Measurements from ENCODE around the gene INSIG1.

INSIG1 gene

DNA sequence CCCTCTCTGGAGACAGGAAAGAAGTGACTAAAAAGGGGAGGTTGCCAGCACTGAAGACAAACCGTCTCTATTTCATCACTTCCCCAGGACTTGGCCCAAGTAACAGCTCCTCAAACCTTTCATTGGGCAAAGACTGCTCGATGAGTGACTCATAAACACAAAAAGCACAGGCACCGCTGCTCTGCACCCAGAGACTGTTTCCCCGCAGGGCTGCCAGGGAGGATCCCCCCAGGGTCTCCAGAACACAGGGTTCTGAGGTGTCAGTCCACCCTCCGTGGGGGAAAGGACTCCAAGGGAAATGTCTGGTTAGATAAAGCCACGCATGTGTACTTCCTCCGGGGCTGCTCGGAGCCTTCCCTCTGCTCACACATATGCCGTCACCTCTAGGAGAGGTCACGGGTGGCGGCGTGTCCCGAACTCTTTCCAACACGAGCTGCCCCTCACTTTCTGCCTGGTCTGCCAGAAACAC is 59.9 kb downstream of the INSIG1 start:
- H3K4me3 ChIP-seq (ENCODE audit: low read depth, low read length), result no peak overlapping the region
- TF ChIP-seq, protein P1, sequence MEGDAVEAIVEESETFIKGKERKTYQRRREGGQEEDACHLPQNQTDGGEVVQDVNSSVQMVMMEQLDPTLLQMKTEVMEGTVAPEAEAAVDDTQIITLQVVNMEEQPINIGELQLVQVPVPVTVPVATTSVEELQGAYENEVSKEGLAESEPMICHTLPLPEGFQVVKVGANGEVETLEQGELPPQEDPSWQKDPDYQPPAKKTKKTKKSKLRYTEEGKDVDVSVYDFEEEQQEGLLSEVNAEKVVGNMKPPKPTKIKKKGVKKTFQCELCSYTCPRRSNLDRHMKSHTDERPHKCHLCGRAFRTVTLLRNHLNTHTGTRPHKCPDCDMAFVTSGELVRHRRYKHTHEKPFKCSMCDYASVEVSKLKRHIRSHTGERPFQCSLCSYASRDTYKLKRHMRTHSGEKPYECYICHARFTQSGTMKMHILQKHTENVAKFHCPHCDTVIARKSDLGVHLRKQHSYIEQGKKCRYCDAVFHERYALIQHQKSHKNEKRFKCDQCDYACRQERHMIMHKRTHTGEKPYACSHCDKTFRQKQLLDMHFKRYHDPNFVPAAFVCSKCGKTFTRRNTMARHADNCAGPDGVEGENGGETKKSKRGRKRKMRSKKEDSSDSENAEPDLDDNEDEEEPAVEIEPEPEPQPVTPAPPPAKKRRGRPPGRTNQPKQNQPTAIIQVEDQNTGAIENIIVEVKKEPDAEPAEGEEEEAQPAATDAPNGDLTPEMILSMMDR (IDR thresholded peaks at IDR 0.05; ENCODE audit: insufficient read depth, low read length, missing control alignments), result no peak
- ChIA-PET CTCF (interaction anchor here (1.0 to 3.9 kb wide), 6 partner anchors 12 to 444 kb away, joined by 3 to 28 read pairs (median 4); no protein-coding TSS in a partner anchor), POLR2A (no interaction called here)
- DNase-seq (ENCODE audit: low read depth, low spot score), result no peak

DNA sequence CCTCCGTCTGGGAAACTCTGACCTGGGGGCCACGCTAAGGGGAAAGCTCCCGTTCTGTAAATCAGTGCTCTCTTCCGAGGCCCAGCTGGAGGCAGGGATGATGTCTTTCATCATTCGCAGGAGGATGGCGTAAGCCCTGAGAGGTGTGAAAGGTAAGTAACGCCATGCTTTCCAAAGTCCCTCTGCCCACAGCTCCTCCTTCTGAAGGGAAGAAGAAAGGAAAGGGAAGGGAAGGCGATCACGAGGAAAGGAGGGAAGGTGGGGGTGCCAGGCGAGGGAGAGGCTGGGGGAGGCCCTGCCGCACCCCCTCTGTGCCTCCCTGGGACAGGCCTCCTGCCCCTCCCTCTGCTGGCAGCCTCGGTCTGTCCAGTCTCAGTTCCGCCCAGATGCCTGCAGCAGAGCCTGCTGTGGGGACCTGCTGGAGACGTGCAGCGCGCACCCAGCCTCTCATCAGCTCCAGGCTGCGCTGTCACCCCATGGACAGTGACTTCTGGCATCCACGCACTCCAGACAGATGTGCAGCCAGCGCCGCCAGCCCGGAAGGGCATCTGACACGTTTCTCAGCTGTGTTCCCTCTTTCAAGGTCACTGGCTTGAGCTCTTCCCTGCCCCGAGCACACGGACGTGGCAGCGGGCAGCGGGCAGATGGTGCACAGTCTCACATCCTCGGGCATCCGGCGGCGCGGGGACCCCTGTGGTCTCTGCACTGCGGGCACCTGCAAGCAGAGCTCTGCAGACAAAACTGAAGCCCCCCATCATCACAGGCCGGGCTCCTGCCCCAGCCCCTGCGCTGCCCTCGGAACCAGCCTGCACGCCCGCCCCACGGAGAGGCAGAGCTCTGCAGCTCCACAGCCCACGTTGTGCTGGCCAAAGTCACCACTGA is 60.6 kb downstream of the INSIG1 start:
- CTCF ChIA-PET, result interaction anchor here (1.0 to 3.9 kb wide), 5 partner anchors 11 to 431 kb away, joined by 3 to 28 read pairs (median 4); no protein-coding TSS in a partner anchor
- H3K4me3 ChIP-seq (ENCODE audit: low read depth, low read length), result no peak overlapping the region
- POLR2A ChIA-PET, result no interaction called here
- no peak for DNase-seq (ENCODE audit: low read depth, low spot score)
- TF ChIP-seq, protein P1 (IDR thresholded peaks at IDR 0.05; ENCODE audit: insufficient read depth, low read length, missing control alignments), result no peak

DNA sequence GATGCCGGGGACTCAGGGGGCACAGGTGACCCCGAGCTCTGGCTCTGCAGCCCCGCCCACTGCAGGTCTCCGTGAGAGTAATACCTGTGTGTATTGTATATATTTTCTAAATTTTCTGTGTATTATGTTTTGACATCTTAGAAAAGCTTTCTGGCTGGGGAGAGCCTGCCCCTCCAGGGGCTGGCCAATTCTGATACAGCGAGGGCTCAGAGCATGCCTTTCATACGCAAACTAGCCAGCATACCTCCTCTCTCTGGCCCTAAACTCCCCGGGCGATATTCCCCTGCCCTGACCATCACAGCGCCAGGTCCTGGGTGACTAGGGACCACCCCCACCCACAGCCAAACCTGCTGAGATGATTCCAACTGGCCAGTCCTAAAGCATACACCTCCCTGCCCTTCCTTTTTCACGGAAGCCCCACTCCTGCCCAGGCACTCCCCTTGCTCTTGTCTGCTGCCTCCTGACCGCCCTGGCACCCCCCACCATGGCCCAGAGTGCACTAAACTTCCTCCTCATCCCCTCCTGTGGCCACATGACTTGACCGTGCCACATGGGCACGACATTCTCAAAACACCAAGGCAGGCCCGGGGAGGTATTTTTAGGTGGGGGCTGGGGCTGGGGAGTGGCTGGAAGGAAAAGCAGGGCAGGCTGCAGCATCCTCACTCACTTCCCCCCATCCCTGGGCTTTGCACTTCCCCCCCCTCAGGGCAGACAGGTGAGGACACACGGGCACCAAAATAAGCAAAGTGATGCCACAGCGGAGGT is 61.5 kb downstream of the INSIG1 start:
- TF ChIP-seq, protein P1 (IDR thresholded peaks at IDR 0.05; ENCODE audit: insufficient read depth, low read length, missing control alignments), result no peak
- ChIA-PET POLR2A (no interaction called here), CTCF (interaction anchor here (2.0 to 3.9 kb wide), 2 partner anchors 14 to 432 kb away, joined by 7 to 24 read pairs; no protein-coding TSS in a partner anchor)

More for the DNA sequence above, 61.5 kb downstream of the INSIG1 start:
- H3K4me3 ChIP-seq (ENCODE audit: low read depth, low read length), result no peak overlapping the region
- no peak for DNase-seq (ENCODE audit: low read depth, low spot score)

All from AG04449 (cell line).